PFSK-1 (cell line): ENCODE measurements around the gene PIP4K2A.

Experiments used
- FOXP2 ChIP-seq: optimal IDR thresholded peaks from 2 replicates; pipeline ENCODE3; 2011; ENCODE audit warnings: borderline replicate concordance, control low read depth, inconsistent platforms; ENCODE audit not compliant: insufficient read depth; ENCODE audit errors: extremely low read length, extremely low read depth
- POLR2AphosphoS5 ChIP-seq: IDR thresholded peaks from 2 replicates; pipeline ENCODE4 v1.6.1; 2012; ENCODE audit warnings: low read depth, mild to moderate bottlenecking, control low read depth, low read length, moderate library complexity
- SIN3A ChIP-seq: IDR thresholded peaks from 2 replicates; pipeline ENCODE4 v1.6.1; 2012; ENCODE audit warnings: mild to moderate bottlenecking, low read length, moderate library complexity, borderline replicate concordance; ENCODE audit not compliant: insufficient read depth
- TAF1 ChIP-seq: IDR thresholded peaks from 2 replicates; pipeline ENCODE4 v1.6.1; 2012; ENCODE audit warnings: low read length, control low read depth, borderline replicate concordance; ENCODE audit not compliant: insufficient read depth
- TF ChIP-seq, protein P1 (sequence below), 2 experiments: IDR thresholded peaks; 2 replicates each; pipeline versions ENCODE4 v1.6.1 to v1.8.0; 2011 to 2012; ENCODE audit warnings: low read depth in 2 of 2, low read length in 2 of 2, control low read depth in 1 of 2, inconsistent platforms in 1 of 2, mild to moderate bottlenecking in 1 of 2, moderate library complexity in 1 of 2; ENCODE audit not compliant: insufficient read depth in 1 of 2

The PIP4K2A gene

DNA sequence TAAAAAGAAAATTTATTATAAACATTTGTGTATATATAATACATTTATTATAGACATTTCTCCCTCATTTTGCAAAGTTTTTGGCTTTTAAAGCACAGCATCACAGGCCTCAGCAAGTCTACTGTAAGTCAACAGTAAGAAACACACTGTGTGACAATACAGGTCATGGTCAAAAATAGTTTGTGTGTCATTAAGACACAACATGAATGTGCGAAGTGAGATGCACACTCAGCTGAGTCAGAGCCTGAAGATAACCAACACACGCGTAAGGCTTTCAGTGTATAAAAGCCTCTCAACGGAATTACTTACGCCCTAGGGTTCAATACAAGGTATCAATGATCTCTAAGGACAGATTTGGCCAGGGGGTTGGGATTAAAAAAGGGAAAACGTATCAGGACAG lies 157.6 kb downstream of the PIP4K2A start:
- TF ChIP-seq, protein P1, sequence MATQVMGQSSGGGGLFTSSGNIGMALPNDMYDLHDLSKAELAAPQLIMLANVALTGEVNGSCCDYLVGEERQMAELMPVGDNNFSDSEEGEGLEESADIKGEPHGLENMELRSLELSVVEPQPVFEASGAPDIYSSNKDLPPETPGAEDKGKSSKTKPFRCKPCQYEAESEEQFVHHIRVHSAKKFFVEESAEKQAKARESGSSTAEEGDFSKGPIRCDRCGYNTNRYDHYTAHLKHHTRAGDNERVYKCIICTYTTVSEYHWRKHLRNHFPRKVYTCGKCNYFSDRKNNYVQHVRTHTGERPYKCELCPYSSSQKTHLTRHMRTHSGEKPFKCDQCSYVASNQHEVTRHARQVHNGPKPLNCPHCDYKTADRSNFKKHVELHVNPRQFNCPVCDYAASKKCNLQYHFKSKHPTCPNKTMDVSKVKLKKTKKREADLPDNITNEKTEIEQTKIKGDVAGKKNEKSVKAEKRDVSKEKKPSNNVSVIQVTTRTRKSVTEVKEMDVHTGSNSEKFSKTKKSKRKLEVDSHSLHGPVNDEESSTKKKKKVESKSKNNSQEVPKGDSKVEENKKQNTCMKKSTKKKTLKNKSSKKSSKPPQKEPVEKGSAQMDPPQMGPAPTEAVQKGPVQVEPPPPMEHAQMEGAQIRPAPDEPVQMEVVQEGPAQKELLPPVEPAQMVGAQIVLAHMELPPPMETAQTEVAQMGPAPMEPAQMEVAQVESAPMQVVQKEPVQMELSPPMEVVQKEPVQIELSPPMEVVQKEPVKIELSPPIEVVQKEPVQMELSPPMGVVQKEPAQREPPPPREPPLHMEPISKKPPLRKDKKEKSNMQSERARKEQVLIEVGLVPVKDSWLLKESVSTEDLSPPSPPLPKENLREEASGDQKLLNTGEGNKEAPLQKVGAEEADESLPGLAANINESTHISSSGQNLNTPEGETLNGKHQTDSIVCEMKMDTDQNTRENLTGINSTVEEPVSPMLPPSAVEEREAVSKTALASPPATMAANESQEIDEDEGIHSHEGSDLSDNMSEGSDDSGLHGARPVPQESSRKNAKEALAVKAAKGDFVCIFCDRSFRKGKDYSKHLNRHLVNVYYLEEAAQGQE (IDR thresholded peaks at IDR 0.05; ENCODE audit: insufficient read depth in 1 of 2, low read depth in 2 of 2, low read length in 2 of 2) = no peak
- no peak for TF ChIP-seq TAF1
- TF ChIP-seq POLR2AphosphoS5 = no peak
- no peak for TF ChIP-seq FOXP2
- no peak for TF ChIP-seq SIN3A

DNA sequence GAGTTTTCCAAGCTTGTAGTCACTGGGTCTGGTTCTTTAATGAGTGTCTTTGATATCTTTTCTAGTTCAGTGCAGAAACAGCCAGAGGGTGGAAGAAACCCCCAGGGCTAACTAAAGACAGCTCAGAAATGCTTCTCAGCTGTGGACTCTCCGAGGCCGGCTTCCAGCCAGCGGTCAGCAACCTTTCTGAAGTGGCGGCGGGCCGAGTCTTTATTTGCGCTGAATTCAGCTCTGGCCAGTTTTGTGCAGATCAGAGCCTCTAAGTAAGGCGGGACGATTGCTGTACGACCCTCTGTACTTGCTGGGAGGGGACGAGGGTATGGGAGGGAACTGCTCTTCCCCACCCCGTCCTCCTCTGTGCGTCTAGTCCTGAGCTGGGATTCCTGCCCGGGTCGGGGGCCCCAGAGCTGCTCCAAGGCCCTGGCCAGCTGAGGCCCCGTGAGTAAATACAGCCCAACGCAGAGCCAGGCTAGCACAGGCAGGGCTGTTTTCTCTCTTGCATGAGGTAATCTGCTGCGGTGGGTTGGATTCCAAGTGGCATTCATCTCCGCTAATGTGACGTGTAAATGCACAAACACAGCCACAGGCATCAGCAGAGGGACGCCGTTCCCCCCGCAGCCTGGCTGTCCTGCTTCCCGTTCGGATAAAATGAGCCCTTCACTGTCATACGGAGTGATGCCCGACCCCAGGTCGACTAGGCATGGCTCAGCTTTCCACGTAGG lies 159.8 kb downstream of the PIP4K2A start:
- peak; percentile 51 for TF ChIP-seq FOXP2
- TF ChIP-seq, protein P1 (IDR thresholded peaks at IDR 0.05; ENCODE audit: insufficient read depth in 1 of 2, low read depth in 2 of 2, low read length in 2 of 2) = no peak
- no peak for TF ChIP-seq TAF1
- TF ChIP-seq SIN3A = no peak
- no peak for TF ChIP-seq POLR2AphosphoS5

DNA sequence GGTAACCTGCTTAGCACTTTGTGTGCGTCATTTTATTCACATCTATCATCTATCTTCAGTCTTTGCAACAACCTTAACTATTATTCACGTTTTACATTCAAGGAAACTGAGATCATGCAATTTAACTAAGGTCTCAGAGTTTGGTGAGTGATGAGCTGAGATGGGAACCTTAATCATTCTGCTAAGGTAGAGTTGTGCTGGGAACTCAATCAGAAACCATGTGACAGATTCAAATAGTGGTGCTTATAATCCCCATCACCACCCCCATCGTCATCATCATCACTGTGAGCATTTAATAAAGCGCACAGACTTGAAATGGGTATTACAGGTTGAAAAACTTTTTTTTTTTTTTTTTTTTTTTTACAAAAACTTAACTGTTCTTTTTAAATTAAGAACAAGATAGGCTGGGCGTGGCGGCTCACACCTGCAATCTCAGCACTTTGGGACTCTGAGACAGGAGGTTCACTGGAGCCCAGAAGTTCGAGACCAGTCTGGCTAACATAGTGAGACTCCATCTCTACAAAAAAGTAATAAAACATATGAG lies 160.9 kb downstream of the PIP4K2A start:
- TF ChIP-seq SIN3A (no peak), FOXP2 (no peak), TAF1 (no peak), POLR2AphosphoS5 (no peak)
- TF ChIP-seq, protein P1 (IDR thresholded peaks at IDR 0.05; ENCODE audit: insufficient read depth in 1 of 2, low read depth in 2 of 2, low read length in 2 of 2) = no peak

DNA sequence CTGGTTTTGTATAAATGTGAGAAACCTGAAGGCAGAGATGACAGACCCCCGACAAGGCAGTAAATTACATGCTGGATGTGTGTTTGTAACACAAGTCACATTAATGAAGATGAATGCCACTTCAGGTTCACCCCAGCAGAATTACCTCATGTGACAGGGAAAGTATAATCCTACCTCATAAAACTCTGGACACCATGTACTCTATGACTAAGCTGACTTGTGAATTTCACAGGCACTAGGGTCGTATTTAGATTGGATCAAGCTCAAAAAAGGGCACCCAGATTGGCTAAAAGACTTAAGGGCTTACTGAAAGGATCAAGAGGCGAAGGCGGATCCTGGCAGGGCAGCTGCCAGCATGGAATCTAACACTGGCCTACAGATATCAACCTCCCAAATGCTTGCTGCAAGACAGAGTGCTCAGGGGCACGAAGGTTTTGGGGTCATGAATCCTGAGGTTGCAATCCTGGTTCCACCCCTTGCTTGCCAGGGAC lies 161.4 kb downstream of the PIP4K2A start:
- TF ChIP-seq POLR2AphosphoS5 (no peak), TAF1 (no peak), FOXP2 (no peak), SIN3A (no peak)
- TF ChIP-seq, protein P1 (IDR thresholded peaks at IDR 0.05; ENCODE audit: insufficient read depth in 1 of 2, low read depth in 2 of 2, low read length in 2 of 2) = no peak
